PFSK-1 (cell line): Measurements from ENCODE around the gene BTBD9.

Source experiments
- POLR2AphosphoS5 ChIP-seq: IDR thresholded peaks from 2 replicates; pipeline ENCODE4 v1.6.1; 2012; ENCODE audit warnings: low read depth, mild to moderate bottlenecking, control low read depth, low read length, moderate library complexity
- REST ChIP-seq, 2 experiments: IDR thresholded peaks; 2 replicates each; pipeline versions ENCODE4 v1.6.1 to v1.8.0; 2011 to 2012; ENCODE audit warnings: low read depth in 2 of 2, low read length in 2 of 2, control low read depth in 1 of 2, inconsistent platforms in 1 of 2, mild to moderate bottlenecking in 1 of 2, moderate library complexity in 1 of 2; ENCODE audit not compliant: insufficient read depth in 1 of 2
- SIN3A ChIP-seq: IDR thresholded peaks from 2 replicates; pipeline ENCODE4 v1.6.1; 2012; ENCODE audit warnings: mild to moderate bottlenecking, low read length, moderate library complexity, borderline replicate concordance; ENCODE audit not compliant: insufficient read depth

DNA sequence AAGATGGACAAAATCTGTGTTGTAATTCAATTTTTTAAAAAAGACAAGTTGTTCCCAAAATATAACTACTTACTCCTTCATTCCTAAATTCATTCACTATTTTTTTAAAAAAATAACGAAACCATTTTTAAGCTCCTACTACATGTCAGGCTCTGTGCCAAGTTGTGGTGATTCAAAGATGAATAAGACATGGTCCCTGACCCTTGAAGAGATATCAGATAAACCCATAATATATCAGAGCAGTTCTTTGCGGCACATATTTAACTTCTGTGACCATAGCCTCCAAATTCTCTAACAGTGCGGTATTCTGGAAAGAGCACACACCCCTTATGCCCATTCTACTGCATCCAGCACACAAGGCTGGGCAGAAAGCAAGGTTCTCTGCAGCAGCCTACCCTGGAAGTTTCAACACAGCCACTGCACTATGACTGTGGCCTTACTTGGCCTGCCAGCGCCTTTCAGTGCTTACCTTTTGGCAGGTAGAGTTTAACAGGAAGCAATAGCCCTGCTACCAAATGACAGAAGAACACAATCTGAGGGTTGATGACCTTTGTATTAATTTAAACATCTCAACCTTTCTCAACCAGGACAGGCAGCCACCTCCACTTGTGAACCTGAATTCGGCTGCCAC lies 406.5 kb downstream of the BTBD9 start:
- TF ChIP-seq SIN3A (no peak), POLR2AphosphoS5 (no peak), REST (IDR thresholded peaks at IDR 0.05; ENCODE audit: insufficient read depth in 1 of 2, low read depth in 2 of 2, low read length in 2 of 2) (no peak)
